GM23338 (cell line): Measurements from ENCODE around the gene CTTNBP2.

Experiments
- CREB1 ChIP-seq: fragments of 250-450 bp; sonication (Bioruptor Pico); IDR thresholded peaks from 2 replicates; pipeline ENCODE4 v1.5.0; 2020; ENCODE audit warnings: low read depth, mild to moderate bottlenecking, moderate library complexity
- EZH2 ChIP-seq: fragments of 200-600 bp; sonication (generic); IDR thresholded peaks from one replicate; pipeline ENCODE4 v1.8.0; 2017; ENCODE audit warnings: antibody characterized with exemption, mild to moderate bottlenecking, low read depth; ENCODE audit not compliant: unreplicated experiment
- EZH2phosphoT487 ChIP-seq: fragments of 200-600 bp; sonication (generic); IDR thresholded peaks from one replicate; pipeline ENCODE4 v1.8.1; 2018; ENCODE audit warnings: antibody characterized with exemption; ENCODE audit not compliant: unreplicated experiment
- JUNB ChIP-seq: IDR thresholded peaks from one replicate; pipeline ENCODE4 v1.6.1; 2016; ENCODE audit warnings: antibody characterized with exemption; ENCODE audit not compliant: unreplicated experiment
- NANOG ChIP-seq: IDR thresholded peaks from 2 replicates; pipeline ENCODE4 v1.6.1; 2016; ENCODE audit warnings: antibody characterized with exemption, borderline replicate concordance
- POLR2AphosphoS5 ChIP-seq: IDR thresholded peaks from 2 replicates; pipeline ENCODE4 v1.6.1; 2016; ENCODE audit warnings: antibody characterized with exemption, low read depth
- STAT1 ChIP-seq: IDR thresholded peaks from one replicate; pipeline ENCODE4 v1.6.1; 2016; ENCODE audit warnings: antibody characterized with exemption; ENCODE audit not compliant: unreplicated experiment
- ZNF114 ChIP-seq: fragments of 250-450 bp; sonication (Bioruptor Pico); IDR thresholded peaks from 2 replicates; pipeline ENCODE4 v1.5.0; 2020; ENCODE audit warnings: mild to moderate bottlenecking, moderate library complexity
- ZNF331 ChIP-seq: fragments of 250-450 bp; sonication (Bioruptor Pico); IDR thresholded peaks from 2 replicates; pipeline ENCODE4 v1.5.0; 2020; ENCODE audit warnings: low read depth, mild to moderate bottlenecking, moderate library complexity
- TF ChIP-seq, protein P1 (sequence below), 2 experiments: fragments of 200-600 bp in 1 of 2; sonication (generic) in 1 of 2; conservative IDR thresholded peaks; 2 replicates each; pipeline versions ENCODE4 v1.5.1 to v1.6.1; 2016 to 2017; ENCODE audit warnings: antibody characterized with exemption in 2 of 2, low read depth in 2 of 2, mild to moderate bottlenecking in 2 of 2, moderate library complexity in 1 of 2
- TF ChIP-seq, protein P2 (sequence below): IDR thresholded peaks from one replicate; pipeline ENCODE4 v1.6.1; 2018; ENCODE audit warnings: antibody characterized with exemption; ENCODE audit not compliant: unreplicated experiment
- TF ChIP-seq, protein P3 (sequence below): IDR thresholded peaks from 2 replicates; pipeline ENCODE4 v1.6.1; 2016; ENCODE audit warnings: antibody characterized with exemption
- TF ChIP-seq, protein P4 (sequence below): fragments of 250-450 bp; sonication (Bioruptor Pico); IDR thresholded peaks from 2 replicates; pipeline ENCODE4 v1.5.0; 2020; ENCODE audit warnings: mild to moderate bottlenecking, moderate library complexity

DNA sequence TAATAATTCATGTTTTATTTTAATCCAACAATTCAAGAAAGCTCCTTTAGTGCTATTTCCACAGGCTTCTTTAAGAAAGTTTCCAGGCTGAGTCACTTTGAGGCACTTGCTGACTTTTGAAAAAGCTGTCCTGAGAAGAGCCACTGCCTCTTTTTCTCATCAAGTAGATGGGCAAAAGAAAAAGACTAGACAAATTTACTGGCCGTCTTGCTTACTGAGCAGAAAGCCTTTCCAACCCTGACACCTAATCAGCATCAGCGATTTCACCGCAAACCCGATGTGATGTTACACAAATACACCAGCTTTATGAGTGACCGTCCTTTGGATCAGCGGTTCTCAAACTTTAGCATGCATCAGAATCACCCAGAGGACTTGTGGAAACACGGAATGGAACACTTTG lies 24.3 kb downstream of the CTTNBP2 start:
- TF ChIP-seq EZH2phosphoT487 = no peak
- TF ChIP-seq, protein P1, sequence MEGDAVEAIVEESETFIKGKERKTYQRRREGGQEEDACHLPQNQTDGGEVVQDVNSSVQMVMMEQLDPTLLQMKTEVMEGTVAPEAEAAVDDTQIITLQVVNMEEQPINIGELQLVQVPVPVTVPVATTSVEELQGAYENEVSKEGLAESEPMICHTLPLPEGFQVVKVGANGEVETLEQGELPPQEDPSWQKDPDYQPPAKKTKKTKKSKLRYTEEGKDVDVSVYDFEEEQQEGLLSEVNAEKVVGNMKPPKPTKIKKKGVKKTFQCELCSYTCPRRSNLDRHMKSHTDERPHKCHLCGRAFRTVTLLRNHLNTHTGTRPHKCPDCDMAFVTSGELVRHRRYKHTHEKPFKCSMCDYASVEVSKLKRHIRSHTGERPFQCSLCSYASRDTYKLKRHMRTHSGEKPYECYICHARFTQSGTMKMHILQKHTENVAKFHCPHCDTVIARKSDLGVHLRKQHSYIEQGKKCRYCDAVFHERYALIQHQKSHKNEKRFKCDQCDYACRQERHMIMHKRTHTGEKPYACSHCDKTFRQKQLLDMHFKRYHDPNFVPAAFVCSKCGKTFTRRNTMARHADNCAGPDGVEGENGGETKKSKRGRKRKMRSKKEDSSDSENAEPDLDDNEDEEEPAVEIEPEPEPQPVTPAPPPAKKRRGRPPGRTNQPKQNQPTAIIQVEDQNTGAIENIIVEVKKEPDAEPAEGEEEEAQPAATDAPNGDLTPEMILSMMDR (conservative IDR thresholded peaks at IDR 0.05; ENCODE audit: low read depth in 2 of 2) = no peak
- TF ChIP-seq, protein P2, sequence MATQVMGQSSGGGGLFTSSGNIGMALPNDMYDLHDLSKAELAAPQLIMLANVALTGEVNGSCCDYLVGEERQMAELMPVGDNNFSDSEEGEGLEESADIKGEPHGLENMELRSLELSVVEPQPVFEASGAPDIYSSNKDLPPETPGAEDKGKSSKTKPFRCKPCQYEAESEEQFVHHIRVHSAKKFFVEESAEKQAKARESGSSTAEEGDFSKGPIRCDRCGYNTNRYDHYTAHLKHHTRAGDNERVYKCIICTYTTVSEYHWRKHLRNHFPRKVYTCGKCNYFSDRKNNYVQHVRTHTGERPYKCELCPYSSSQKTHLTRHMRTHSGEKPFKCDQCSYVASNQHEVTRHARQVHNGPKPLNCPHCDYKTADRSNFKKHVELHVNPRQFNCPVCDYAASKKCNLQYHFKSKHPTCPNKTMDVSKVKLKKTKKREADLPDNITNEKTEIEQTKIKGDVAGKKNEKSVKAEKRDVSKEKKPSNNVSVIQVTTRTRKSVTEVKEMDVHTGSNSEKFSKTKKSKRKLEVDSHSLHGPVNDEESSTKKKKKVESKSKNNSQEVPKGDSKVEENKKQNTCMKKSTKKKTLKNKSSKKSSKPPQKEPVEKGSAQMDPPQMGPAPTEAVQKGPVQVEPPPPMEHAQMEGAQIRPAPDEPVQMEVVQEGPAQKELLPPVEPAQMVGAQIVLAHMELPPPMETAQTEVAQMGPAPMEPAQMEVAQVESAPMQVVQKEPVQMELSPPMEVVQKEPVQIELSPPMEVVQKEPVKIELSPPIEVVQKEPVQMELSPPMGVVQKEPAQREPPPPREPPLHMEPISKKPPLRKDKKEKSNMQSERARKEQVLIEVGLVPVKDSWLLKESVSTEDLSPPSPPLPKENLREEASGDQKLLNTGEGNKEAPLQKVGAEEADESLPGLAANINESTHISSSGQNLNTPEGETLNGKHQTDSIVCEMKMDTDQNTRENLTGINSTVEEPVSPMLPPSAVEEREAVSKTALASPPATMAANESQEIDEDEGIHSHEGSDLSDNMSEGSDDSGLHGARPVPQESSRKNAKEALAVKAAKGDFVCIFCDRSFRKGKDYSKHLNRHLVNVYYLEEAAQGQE = no peak
- TF ChIP-seq CREB1 = no peak
- TF ChIP-seq EZH2 = no peak
- no peak for TF ChIP-seq ZNF331 (CRISPR knock-in tag)
- no peak for TF ChIP-seq POLR2AphosphoS5
- no peak for TF ChIP-seq STAT1
- TF ChIP-seq, protein P3, sequence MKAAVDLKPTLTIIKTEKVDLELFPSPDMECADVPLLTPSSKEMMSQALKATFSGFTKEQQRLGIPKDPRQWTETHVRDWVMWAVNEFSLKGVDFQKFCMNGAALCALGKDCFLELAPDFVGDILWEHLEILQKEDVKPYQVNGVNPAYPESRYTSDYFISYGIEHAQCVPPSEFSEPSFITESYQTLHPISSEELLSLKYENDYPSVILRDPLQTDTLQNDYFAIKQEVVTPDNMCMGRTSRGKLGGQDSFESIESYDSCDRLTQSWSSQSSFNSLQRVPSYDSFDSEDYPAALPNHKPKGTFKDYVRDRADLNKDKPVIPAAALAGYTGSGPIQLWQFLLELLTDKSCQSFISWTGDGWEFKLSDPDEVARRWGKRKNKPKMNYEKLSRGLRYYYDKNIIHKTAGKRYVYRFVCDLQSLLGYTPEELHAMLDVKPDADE = no peak
- no peak for TF ChIP-seq JUNB
- no peak for TF ChIP-seq ZNF114
- no peak for TF ChIP-seq NANOG
- TF ChIP-seq, protein P4, sequence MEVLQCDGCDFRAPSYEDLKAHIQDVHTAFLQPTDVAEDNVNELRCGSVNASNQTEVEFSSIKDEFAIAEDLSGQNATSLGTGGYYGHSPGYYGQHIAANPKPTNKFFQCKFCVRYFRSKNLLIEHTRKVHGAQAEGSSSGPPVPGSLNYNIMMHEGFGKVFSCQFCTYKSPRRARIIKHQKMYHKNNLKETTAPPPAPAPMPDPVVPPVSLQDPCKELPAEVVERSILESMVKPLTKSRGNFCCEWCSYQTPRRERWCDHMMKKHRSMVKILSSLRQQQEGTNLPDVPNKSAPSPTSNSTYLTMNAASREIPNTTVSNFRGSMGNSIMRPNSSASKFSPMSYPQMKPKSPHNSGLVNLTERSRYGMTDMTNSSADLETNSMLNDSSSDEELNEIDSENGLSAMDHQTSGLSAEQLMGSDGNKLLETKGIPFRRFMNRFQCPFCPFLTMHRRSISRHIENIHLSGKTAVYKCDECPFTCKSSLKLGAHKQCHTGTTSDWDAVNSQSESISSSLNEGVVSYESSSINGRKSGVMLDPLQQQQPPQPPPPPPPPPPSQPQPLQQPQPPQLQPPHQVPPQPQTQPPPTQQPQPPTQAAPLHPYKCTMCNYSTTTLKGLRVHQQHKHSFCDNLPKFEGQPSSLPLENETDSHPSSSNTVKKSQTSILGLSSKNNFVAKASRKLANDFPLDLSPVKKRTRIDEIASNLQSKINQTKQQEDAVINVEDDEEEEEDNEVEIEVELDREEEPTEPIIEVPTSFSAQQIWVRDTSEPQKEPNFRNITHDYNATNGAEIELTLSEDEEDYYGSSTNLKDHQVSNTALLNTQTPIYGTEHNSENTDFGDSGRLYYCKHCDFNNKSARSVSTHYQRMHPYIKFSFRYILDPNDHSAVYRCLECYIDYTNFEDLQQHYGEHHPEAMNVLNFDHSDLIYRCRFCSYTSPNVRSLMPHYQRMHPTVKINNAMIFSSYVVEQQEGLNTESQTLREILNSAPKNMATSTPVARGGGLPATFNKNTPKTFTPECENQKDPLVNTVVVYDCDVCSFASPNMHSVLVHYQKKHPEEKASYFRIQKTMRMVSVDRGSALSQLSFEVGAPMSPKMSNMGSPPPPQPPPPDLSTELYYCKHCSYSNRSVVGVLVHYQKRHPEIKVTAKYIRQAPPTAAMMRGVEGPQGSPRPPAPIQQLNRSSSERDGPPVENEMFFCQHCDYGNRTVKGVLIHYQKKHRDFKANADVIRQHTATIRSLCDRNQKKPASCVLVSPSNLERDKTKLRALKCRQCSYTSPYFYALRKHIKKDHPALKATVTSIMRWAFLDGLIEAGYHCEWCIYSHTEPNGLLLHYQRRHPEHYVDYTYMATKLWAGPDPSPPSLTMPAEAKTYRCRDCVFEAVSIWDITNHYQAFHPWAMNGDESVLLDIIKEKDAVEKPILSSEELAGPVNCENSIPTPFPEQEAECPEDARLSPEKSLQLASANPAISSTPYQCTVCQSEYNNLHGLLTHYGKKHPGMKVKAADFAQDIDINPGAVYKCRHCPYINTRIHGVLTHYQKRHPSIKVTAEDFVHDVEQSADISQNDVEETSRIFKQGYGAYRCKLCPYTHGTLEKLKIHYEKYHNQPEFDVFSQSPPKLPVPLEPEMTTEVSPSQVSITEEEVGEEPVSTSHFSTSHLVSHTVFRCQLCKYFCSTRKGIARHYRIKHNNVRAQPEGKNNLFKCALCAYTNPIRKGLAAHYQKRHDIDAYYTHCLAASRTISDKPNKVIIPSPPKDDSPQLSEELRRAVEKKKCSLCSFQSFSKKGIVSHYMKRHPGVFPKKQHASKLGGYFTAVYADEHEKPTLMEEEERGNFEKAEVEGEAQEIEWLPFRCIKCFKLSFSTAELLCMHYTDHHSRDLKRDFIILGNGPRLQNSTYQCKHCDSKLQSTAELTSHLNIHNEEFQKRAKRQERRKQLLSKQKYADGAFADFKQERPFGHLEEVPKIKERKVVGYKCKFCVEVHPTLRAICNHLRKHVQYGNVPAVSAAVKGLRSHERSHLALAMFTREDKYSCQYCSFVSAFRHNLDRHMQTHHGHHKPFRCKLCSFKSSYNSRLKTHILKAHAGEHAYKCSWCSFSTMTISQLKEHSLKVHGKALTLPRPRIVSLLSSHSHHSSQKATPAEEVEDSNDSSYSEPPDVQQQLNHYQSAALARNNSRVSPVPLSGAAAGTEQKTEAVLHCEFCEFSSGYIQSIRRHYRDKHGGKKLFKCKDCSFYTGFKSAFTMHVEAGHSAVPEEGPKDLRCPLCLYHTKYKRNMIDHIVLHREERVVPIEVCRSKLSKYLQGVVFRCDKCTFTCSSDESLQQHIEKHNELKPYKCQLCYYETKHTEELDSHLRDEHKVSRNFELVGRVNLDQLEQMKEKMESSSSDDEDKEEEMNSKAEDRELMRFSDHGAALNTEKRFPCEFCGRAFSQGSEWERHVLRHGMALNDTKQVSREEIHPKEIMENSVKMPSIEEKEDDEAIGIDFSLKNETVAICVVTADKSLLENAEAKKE (CRISPR knock-in tag) = no peak
